HEK293T (cell line): ENCODE results near the gene CIB2.

ENCODE experiments used
- CTCF ChIA-PET: fragments of 350-600 bp; formaldehyde crosslinking; extraction: SDS; loops from one replicate; lab custom pipeline; 2021; ENCODE audit warnings: antibody characterized with exemption, inconsistent platforms; lab: Yijun Ruan, JAX
- POLR2A ChIA-PET: fragments of 350-600 bp; formaldehyde crosslinking; extraction: SDS; loops from one replicate; lab custom pipeline; 2020; ENCODE audit warnings: antibody characterized with exemption, inconsistent platforms; lab: Yijun Ruan, JAX
- DNase-seq: peaks from one replicate; pipeline ENCODE4 v3.0.0; 2012; ENCODE audit warnings: mixed read lengths; ENCODE audit errors: extremely low spot score
- ARNT ChIP-seq: fragments of 450-650 bp; IDR thresholded peaks from 2 replicates; pipeline ENCODE4 v1.6.1; 2017; ENCODE audit warnings: mild to moderate bottlenecking
- BHLHE40 ChIP-seq: fragments of 450-650 bp; IDR thresholded peaks from 2 replicates; pipeline ENCODE4 v1.6.1; 2016; ENCODE audit warnings: mild to moderate bottlenecking, moderate library complexity, borderline replicate concordance
- CTBP1 ChIP-seq: fragments of 450-650 bp; IDR thresholded peaks from 2 replicates; pipeline ENCODE4 v1.6.1; 2016; ENCODE audit warnings: borderline replicate concordance
- ELF4 ChIP-seq: fragments of 450-650 bp; IDR thresholded peaks from 2 replicates; pipeline ENCODE4 v1.6.1; 2017; ENCODE audit warnings: antibody characterized with exemption
- FOXA1 ChIP-seq: fragments of 450-650 bp; IDR thresholded peaks from 2 replicates; pipeline ENCODE4 v1.6.1; 2016; ENCODE audit warnings: mild to moderate bottlenecking
- FOXK2 ChIP-seq: fragments of 450-650 bp; IDR thresholded peaks from 2 replicates; pipeline ENCODE4 v1.6.1; 2016; ENCODE audit warnings: mild to moderate bottlenecking
- FOXM1 ChIP-seq: fragments of 450-650 bp; IDR thresholded peaks from 2 replicates; pipeline ENCODE4 v1.6.1; 2017; ENCODE audit warnings: mild to moderate bottlenecking, borderline replicate concordance
- HDGF ChIP-seq: fragments of 450-650 bp; IDR thresholded peaks from 2 replicates; pipeline ENCODE4 v1.6.1; 2017; ENCODE audit warnings: antibody characterized with exemption, borderline replicate concordance
- L3MBTL2 ChIP-seq: fragments of 450-650 bp; conservative IDR thresholded peaks from 2 replicates; pipeline ENCODE4 v1.6.1; 2016; ENCODE audit warnings: mild to moderate bottlenecking
- LEF1 ChIP-seq: fragments of 450-650 bp; IDR thresholded peaks from 2 replicates; pipeline ENCODE4 v1.6.1; 2017; ENCODE audit warnings: mild to moderate bottlenecking, borderline replicate concordance
- NFRKB ChIP-seq: fragments of 450-650 bp; IDR thresholded peaks from 2 replicates; pipeline ENCODE4 v1.6.1; 2016; ENCODE audit warnings: mild to moderate bottlenecking, moderate library complexity
- SP1 ChIP-seq: fragments of 450-650 bp; IDR thresholded peaks from 2 replicates; pipeline ENCODE4 v1.6.1; 2017
- SUZ12 ChIP-seq: fragments of 450-650 bp; IDR thresholded peaks from 2 replicates; pipeline ENCODE4 v1.6.1; 2016; ENCODE audit warnings: mild to moderate bottlenecking
- TARDBP ChIP-seq: fragments of 450-650 bp; IDR thresholded peaks from 2 replicates; pipeline ENCODE4 v1.6.1; 2016
- ZNF384 ChIP-seq: fragments of 450-650 bp; IDR thresholded peaks from 2 replicates; pipeline ENCODE4 v1.6.1; 2016
- TF ChIP-seq, protein P1 (sequence below): fragments of 450-650 bp; IDR thresholded peaks from 2 replicates; pipeline ENCODE4 v1.6.1; 2016

The CIB2 gene

DNA sequence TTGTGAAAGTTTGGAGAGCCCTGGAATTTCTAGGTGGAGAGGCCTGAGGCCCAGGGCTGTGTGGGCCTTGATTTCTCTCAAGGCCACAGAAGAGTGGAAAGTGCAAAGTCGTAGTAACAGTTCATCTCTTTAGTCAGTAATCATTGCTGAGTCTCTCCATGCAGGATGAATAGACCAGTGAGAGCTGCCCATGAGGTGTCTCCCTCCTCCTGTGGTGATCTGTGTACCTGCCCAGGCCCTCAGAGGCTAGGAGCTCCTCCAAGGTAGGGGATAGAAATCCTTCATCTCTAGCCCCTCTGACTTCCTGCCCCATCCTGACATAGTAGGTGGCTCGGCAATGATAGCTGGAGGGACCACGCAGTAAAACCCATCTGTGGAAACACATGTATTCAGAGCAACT lies 11.1 kb upstream of the CIB2 start:
- peak; percentile 7 for DNase-seq
- ChIA-PET CTCF (interaction anchor here (0.6 to 1.6 kb wide), 2 partner anchors 10 to 84 kb away, joined by 3 read pairs; no protein-coding TSS in a partner anchor), POLR2A (no interaction called here)
- TF ChIP-seq ARNT (no peak), ZNF384 (no peak), L3MBTL2 (no peak), CTBP1 (no peak), FOXA1 (no peak), NFRKB (no peak), SP1 (no peak), HDGF (no peak), FOXK2 (no peak), FOXM1 (no peak), LEF1 (no peak)
- TF ChIP-seq, protein P1, sequence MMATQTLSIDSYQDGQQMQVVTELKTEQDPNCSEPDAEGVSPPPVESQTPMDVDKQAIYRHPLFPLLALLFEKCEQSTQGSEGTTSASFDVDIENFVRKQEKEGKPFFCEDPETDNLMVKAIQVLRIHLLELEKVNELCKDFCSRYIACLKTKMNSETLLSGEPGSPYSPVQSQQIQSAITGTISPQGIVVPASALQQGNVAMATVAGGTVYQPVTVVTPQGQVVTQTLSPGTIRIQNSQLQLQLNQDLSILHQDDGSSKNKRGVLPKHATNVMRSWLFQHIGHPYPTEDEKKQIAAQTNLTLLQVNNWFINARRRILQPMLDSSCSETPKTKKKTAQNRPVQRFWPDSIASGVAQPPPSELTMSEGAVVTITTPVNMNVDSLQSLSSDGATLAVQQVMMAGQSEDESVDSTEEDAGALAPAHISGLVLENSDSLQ = no peak

DNA sequence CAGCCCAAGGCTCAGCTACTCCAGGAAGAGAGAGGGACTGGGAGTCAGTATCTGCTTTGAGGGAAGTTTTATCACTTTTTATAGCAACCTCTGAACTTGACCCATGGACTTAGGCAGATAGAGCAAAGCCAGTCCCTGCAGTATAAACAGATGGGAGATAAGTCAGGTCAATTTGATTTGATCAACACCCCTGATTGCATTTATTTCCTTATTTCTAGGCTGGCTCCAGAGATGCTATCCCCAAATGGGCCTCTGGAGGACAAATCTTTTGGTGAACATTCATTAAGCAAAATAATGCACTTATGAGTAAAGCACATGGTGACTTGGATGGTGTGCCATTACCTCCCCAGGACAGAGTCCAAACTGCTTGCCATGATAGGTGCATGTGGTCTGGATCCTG lies 9.0 kb upstream of the CIB2 start:
- ChIA-PET POLR2A (interaction anchor here (5.9 kb wide), 1 partner anchor 9 kb away, joined by 40 read pairs; the partner anchor contains the start of gene IDH3A), CTCF (interaction anchor here (0.9 kb wide), 1 partner anchor 56 kb away, joined by 4 read pairs; no protein-coding TSS in a partner anchor)
- peak; percentile 1 for DNase-seq
- TF ChIP-seq NFRKB = no peak
- TF ChIP-seq CTBP1 = no peak
- TF ChIP-seq SP1 = no peak
- no peak for TF ChIP-seq TARDBP
- no peak for TF ChIP-seq BHLHE40
- TF ChIP-seq HDGF = no peak
- TF ChIP-seq SUZ12 = no peak
- no peak for TF ChIP-seq FOXK2

DNA sequence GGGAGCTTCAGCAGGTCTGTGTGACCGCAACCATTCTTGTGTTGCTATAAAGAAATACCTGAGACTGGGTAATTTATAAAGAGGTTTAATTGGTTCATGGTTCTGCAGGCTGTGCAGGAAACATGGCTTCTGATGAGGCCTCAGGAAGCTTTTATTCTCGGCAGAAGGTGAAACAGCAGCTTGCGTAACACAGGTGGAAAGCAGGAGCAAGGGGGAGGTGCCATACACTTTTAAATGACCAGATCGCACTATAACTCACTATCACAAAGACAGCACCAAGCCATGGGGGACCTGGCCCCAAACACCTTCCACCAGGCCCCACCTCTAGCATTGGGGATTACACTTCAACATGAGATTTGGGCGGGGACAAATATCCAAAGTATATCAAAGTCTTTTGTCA lies 8.3 kb upstream of the CIB2 start:
- no peak for TF ChIP-seq FOXA1
- no peak for TF ChIP-seq ZNF384
- no peak for TF ChIP-seq ELF4
- TF ChIP-seq HDGF = no peak
- no peak for TF ChIP-seq ARNT
- TF ChIP-seq NFRKB = no peak
- TF ChIP-seq FOXM1 = no peak
- TF ChIP-seq LEF1 = no peak
- TF ChIP-seq SUZ12 = no peak
- no peak for TF ChIP-seq L3MBTL2
- TF ChIP-seq CTBP1 = no peak
- no peak for TF ChIP-seq BHLHE40
- TF ChIP-seq FOXK2 = no peak
- TF ChIP-seq SP1 = no peak
- no peak for TF ChIP-seq TARDBP
- TF ChIP-seq, protein P1 = no peak
- no peak for DNase-seq
- POLR2A ChIA-PET = interaction anchor here (5.9 kb wide), 1 partner anchor 10 kb away, joined by 40 read pairs; the partner anchor contains the start of gene IDH3A
- CTCF ChIA-PET = interaction anchor here (0.9 to 1.0 kb wide), 2 partner anchors 9 to 56 kb away, joined by 3 to 4 read pairs; partner anchors contain the start of gene CIB2

DNA sequence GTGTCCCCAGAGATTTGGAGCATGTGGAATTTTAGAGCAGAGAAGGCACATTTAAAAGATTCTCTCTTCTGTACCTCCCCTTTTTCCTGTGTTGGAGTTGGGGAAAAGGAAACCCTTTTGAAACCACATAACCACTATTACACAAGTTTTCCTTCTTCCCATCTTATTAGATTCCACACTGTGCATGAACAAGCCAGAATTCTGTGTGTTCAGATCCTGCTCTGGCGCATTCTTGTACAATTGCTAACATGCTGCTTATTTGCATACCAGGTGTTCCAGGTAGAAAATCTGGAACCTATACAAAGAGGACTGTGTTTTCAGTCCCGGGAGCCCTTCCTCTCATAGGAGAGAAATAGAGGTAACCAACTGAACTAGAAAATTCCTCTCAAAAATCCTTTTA lies 2.6 kb upstream of the CIB2 start:
- POLR2A ChIA-PET = no interaction called here
- no peak for DNase-seq
- CTCF ChIA-PET = no interaction called here
- no peak for TF ChIP-seq HDGF
- no peak for TF ChIP-seq SUZ12
- no peak for TF ChIP-seq CTBP1
- no peak for TF ChIP-seq L3MBTL2
- TF ChIP-seq NFRKB = no peak
- no peak for TF ChIP-seq FOXA1
- TF ChIP-seq BHLHE40 = no peak
- TF ChIP-seq, protein P1 = no peak
- TF ChIP-seq LEF1 = no peak
- no peak for TF ChIP-seq ELF4
- no peak for TF ChIP-seq SP1
- TF ChIP-seq ZNF384 = no peak
- no peak for TF ChIP-seq TARDBP
- TF ChIP-seq FOXM1 = no peak

DNA sequence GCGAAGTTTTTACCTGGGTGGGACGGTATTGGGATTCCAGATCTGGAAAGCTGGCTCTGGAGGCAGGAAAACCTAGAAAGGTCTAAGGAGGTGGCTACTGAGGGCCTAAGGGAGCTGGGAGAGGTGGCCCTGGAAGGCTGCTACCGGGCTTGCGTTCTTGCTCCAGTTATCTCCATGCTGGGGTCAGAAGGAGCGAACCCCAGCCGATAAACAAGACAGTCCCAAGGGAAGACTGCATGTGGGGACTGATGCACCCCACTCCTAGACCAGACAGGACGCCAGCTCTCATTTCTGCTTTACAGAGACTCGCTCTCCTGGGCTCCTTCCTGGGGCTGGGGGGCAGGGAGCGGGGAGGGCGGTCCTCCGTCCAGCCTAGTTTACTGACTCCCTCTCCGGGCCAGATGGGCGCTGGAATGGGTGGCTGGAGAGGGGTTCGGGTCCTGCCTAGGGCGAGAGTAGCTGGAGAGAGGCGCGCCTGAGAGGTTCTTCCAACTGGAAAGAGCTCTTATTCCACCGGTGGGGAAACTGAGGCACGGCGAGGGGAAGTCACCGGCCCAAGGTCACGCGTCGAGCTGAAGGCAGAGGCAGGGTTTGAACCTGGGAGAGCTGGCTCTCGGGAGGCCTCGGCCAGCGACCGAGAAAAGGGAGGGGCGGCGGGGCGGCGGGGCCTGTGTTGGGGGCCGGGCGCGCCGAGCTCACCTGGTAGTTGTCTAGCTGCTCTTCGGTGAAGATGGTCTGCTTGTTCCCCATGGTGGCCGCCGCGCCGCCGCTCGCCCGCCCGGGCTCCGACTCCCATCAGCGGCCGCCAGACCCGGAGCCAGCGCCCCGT lies 565 bp downstream of the CIB2 start:
- CTCF ChIA-PET = interaction anchor here (0.6 to 2.3 kb wide), 11 partner anchors 8 to 128 kb away, joined by 3 to 10 read pairs (median 4); no protein-coding TSS in a partner anchor
- POLR2A ChIA-PET = interaction anchor here (0.9 to 2.5 kb wide), 5 partner anchors 10 to 42 kb away, joined by 3 to 24 read pairs (median 4); partner anchors contain the start of gene IDH3A
- TF ChIP-seq ZNF384 (no peak), ARNT (no peak), NFRKB (no peak), TARDBP (no peak), LEF1 (no peak), L3MBTL2 (no peak), FOXA1 (no peak), SUZ12 (no peak), FOXM1 (no peak), SP1 (no peak), BHLHE40 (no peak), HDGF (no peak), ELF4 (no peak), FOXK2 (no peak), CTBP1 (no peak)
- TF ChIP-seq, protein P1 = no peak
- no peak for DNase-seq
